HepG2 (cell line): ENCODE results near the gene IRAK2. TPM values are rescaled to one million over a fixed set of nuclear protein-coding genes. Genes with fewer than 3 reads are reported as not detected.

Source experiments
- ATF1 ChIP-seq: IDR thresholded peaks from 2 replicates; pipeline ENCODE4 v1.6.1; 2016; ENCODE audit warnings: mild to moderate bottlenecking, control low read depth
- ATRX ChIP-seq: sonication (generic); formaldehyde crosslinking; IDR thresholded peaks from 2 replicates; pipeline ENCODE4 v1.4.0; 2020; ENCODE audit warnings: missing genetic modification reagents, borderline replicate concordance
- HMGXB4 ChIP-seq, 2 experiments: sonication (generic) in 1 of 2; formaldehyde crosslinking in 1 of 2; IDR thresholded peaks; 2 replicates each; pipeline versions ENCODE4 v1.4.0 to v1.6.1; 2018 to 2020; ENCODE audit warnings: missing genetic modification reagents in 2 of 2, borderline replicate concordance in 1 of 2, low read depth in 1 of 2, mild to moderate bottlenecking in 1 of 2, missing biosample characterization in 1 of 2
- ONECUT2 ChIP-seq: sonication (generic); formaldehyde crosslinking; IDR thresholded peaks from 2 replicates; pipeline ENCODE4 v1.4.0; 2020; ENCODE audit warnings: missing genetic modification reagents
- PAF1 ChIP-seq: IDR thresholded peaks from 2 replicates; pipeline ENCODE4 v1.6.1; 2016; ENCODE audit warnings: missing genetic modification reagents, missing compliant biosample characterization
- SIX4 ChIP-seq: sonication (generic); formaldehyde crosslinking; IDR thresholded peaks from 2 replicates; pipeline ENCODE4 v1.4.0; 2020; ENCODE audit warnings: missing genetic modification reagents
- SNRNP70 ChIP-seq: fragments of 200-400 bp; formaldehyde crosslinking; IDR thresholded peaks from 2 replicates; pipeline ENCODE4 v1.6.1; 2017; ENCODE audit warnings: mild to moderate bottlenecking, low read depth, low read length, moderate library complexity
- ZBTB40 ChIP-seq, 2 experiments: fragments of 450-650 bp in 1 of 2; sonication (generic) in 1 of 2; formaldehyde crosslinking in 1 of 2; IDR thresholded peaks; 2 replicates each; pipeline versions ENCODE4 v1.6.1 to v1.8.0; 2016 to 2022; ENCODE audit warnings: antibody characterized with exemption in 1 of 2, mild to moderate bottlenecking in 1 of 2, missing genetic modification reagents in 1 of 2
- ZNF644 ChIP-seq: IDR thresholded peaks from 2 replicates; pipeline ENCODE4 v1.6.1; 2016; ENCODE audit warnings: low read depth
- polyA plus RNA-seq, 8 experiments: library from polyadenylated mRNA; depleted of rRNA in 3 of 8; stranded (reverse) in 7 of 8; unstranded in 1 of 8; fragments of >200 nt; fragmentation: Illumina TruSeq in 4 of 8; extraction: Trizol in 4 of 8; gene quantifications; 2 replicates each; pipeline versions ENCODE4 v1.2.1 to v1.2.3, GENCODE V29; 2011 to 2016; ENCODE audit warnings: low read depth in 4 of 8, missing spikeins in 1 of 8, mixed read lengths in 1 of 8; ENCODE audit not compliant: insufficient read depth in 1 of 8
- total RNA-seq, 5 experiments: library from RNA; depleted of rRNA; stranded (reverse); fragments of >200 nt; fragmentation: Illumina TruSeq; extraction: Trizol; gene quantifications; 2 replicates each; pipeline ENCODE4 v1.2.3, GENCODE V29; 2016; ENCODE audit warnings: low read depth in 1 of 5
- TF ChIP-seq, protein P1 (sequence below): sonication (generic); formaldehyde crosslinking; IDR thresholded peaks from 2 replicates; pipeline ENCODE4 v1.4.0; 2020; ENCODE audit warnings: low read depth, mild to moderate bottlenecking, missing genetic modification reagents
- TF ChIP-seq, protein P2 (sequence below): IDR thresholded peaks from 2 replicates; pipeline ENCODE4 v1.6.1; 2016; ENCODE audit warnings: mild to moderate bottlenecking, missing biosample characterization, missing genetic modification reagents
- TF ChIP-seq, protein P3 (sequence below): sonication (generic); formaldehyde crosslinking; IDR thresholded peaks from 2 replicates; pipeline ENCODE4 v1.8.0; 2022; ENCODE audit warnings: mild to moderate bottlenecking, missing genetic modification reagents, moderate library complexity

The IRAK2 gene
- total and polyA plus RNA-seq, 2 of the 13 experiments (the other 11 are each of a cell fraction or from before 2014, with no cell fraction given) = 13.1 to 23.3 TPM

GRCh38 chr3:10224794-10225665 lies 60.3 kb downstream of the IRAK2 start (continued):
- TF ChIP-seq SIX4 (CRISPR knock-in tag) = peak; percentile 81
- TF ChIP-seq ATF1 = peak; percentile 34; the same call in 1 of the 2 replicates
- TF ChIP-seq, protein P1, sequence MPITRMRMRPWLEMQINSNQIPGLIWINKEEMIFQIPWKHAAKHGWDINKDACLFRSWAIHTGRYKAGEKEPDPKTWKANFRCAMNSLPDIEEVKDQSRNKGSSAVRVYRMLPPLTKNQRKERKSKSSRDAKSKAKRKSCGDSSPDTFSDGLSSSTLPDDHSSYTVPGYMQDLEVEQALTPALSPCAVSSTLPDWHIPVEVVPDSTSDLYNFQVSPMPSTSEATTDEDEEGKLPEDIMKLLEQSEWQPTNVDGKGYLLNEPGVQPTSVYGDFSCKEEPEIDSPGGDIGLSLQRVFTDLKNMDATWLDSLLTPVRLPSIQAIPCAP (CRISPR knock-in tag) = no peak
- TF ChIP-seq ZBTB40 (IDR thresholded peaks at IDR 0.05) = no peak
- no peak for TF ChIP-seq ZBTB40 (CRISPR knock-in tag; IDR thresholded peaks at IDR 0.05)
- no peak for TF ChIP-seq SNRNP70
- TF ChIP-seq, protein P2, sequence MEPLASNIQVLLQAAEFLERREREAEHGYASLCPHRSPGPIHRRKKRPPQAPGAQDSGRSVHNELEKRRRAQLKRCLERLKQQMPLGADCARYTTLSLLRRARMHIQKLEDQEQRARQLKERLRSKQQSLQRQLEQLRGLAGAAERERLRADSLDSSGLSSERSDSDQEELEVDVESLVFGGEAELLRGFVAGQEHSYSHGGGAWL (CRISPR knock-in tag) = no peak
- no peak for TF ChIP-seq PAF1
- peak; percentile 99 for TF ChIP-seq ZNF644 (CRISPR knock-in tag)
- TF ChIP-seq, protein P3, sequence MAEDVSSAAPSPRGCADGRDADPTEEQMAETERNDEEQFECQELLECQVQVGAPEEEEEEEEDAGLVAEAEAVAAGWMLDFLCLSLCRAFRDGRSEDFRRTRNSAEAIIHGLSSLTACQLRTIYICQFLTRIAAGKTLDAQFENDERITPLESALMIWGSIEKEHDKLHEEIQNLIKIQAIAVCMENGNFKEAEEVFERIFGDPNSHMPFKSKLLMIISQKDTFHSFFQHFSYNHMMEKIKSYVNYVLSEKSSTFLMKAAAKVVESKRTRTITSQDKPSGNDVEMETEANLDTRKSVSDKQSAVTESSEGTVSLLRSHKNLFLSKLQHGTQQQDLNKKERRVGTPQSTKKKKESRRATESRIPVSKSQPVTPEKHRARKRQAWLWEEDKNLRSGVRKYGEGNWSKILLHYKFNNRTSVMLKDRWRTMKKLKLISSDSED = no peak
- TF ChIP-seq HMGXB4 (CRISPR knock-in tag; IDR thresholded peaks at IDR 0.05; ENCODE audit: borderline replicate concordance in 1 of 2, low read depth in 1 of 2) = peak in 1 of 2 experiments; percentile 85; a peak in 2 of 4 replicates
- TF ChIP-seq ATRX (CRISPR knock-in tag) = no peak
- no peak for TF ChIP-seq ONECUT2
